AG10803 (cell line): ENCODE measurements around the gene CNOT6.
"Not testable (repeated sequence)": the region's sequence is repeated elsewhere in the genome, so short reads cannot be mapped to it uniquely, and the experiment has no call there.

Source experiments
- DNase-seq: peaks from one replicate; pipeline ENCODE4 v3.0.0; 2010; ENCODE audit warnings: low read depth
- H3K4me3 ChIP-seq: 2 replicates; pipeline ENCODE4 v1.5.1; 2011; ENCODE audit warnings: mild to moderate bottlenecking, low read length, control low read depth
- TF ChIP-seq, protein P1 (sequence below): conservative IDR thresholded peaks from 2 replicates; pipeline ENCODE4 v1.5.1; 2011; ENCODE audit warnings: mild to moderate bottlenecking, low read length, control low read depth, inconsistent platforms

The CNOT6 gene

GRCh38 chr5:180494060-180494509 lies at the start of gene CNOT6:
Gene CNOT6, plus strand, starts transcription at chr5:180494379. Its CDS starts 34,898 bp downstream, at chr5:180529277.
- peak; percentile 96 for DNase-seq
- peak within 1 kb of the TSS; percentile 76 for H3K4me3 ChIP-seq
- TF ChIP-seq, protein P1, sequence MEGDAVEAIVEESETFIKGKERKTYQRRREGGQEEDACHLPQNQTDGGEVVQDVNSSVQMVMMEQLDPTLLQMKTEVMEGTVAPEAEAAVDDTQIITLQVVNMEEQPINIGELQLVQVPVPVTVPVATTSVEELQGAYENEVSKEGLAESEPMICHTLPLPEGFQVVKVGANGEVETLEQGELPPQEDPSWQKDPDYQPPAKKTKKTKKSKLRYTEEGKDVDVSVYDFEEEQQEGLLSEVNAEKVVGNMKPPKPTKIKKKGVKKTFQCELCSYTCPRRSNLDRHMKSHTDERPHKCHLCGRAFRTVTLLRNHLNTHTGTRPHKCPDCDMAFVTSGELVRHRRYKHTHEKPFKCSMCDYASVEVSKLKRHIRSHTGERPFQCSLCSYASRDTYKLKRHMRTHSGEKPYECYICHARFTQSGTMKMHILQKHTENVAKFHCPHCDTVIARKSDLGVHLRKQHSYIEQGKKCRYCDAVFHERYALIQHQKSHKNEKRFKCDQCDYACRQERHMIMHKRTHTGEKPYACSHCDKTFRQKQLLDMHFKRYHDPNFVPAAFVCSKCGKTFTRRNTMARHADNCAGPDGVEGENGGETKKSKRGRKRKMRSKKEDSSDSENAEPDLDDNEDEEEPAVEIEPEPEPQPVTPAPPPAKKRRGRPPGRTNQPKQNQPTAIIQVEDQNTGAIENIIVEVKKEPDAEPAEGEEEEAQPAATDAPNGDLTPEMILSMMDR = no peak

DNA sequence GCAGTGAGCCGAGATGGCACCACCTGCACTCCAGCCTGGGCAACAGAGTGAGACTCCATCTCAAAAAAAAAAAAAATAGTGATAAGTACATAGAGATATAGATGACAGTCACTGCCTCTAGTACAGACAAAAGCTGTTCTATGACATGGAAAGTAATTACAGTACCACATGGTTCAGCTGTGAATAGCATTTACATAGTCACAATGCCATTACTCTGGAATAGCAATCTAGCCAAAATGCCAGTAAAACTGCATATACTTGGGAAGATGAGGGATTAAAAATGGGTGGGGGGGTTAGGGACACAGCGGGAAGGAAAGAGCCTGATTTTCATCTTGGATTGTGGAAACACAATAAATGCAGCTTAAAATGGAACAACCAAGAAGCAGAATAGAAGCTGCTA lies 39.4 kb upstream of the CNOT6 start:
- TF ChIP-seq, protein P1 = no peak
- no peak overlapping the region for H3K4me3 ChIP-seq
- DNase-seq = no peak

DNA sequence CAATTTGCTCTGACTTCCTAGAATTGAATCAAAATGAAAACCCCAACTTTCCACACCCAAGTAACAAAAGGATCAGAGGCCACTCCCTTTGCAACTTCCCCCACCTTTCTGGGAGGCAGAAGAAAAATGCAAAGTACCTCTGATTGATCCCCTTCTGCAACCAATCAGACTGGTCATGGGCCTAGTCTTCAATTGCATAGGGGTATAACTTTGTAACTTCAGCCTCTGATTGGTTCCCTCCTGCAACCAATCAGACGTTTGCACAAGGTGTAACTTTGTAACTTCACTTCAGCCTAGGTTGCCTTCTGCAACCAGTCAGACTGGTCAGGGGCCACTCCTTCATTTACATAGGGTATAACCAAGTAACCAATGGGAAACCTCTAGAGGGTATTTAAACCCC lies 38.3 kb upstream of the CNOT6 start:
- no peak overlapping the region for H3K4me3 ChIP-seq
- TF ChIP-seq, protein P1 = no peak
- DNase-seq = no peak

GRCh38 chr5:180456792-180457191 lies 37.4 kb upstream of the CNOT6 start:
- TF ChIP-seq, protein P1 = no peak
- no peak overlapping the region for H3K4me3 ChIP-seq
- DNase-seq = no peak

DNA sequence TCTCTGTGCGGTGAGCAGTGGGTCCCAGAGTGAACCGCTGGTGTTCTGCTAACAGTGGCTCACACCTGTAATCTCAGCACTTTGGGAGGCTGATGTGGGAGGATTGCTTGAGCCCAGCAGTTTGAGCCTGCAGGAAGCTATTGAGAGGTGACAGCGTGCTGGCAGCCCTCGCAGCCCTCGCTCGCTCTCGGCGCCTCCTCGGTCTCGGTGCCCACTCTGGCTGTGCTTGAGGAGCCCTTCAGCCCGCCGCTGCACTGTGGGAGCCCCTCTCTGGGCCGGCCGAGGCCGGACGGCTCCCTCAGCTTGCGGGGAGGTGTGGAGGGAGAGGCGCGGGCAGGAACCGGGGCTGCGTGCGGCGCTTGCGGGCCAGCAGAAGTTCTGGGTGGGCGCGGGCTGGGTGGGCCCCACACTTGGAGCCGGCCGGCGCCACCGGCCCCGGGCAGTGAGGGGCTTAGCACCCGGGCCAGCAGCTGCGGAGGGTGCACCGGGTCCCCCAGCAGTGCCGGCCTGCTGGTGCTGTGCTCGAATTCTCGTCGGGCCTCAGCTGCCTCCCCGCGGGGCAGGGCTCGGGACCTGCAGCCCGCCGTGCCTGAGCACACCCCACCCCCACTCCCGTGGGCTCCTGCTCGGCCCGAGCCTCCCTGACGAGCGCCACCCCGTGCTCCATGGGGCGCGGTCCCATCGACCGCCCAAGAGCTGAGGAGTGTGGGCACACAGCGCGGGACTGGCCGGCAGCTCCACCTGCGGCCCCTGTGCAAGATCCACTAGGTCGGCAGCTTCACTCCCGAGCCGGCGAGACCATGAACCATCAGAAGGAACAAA lies 35.1 kb upstream of the CNOT6 start:
- not testable (repeated sequence) for DNase-seq, H3K4me3 ChIP-seq

DNA sequence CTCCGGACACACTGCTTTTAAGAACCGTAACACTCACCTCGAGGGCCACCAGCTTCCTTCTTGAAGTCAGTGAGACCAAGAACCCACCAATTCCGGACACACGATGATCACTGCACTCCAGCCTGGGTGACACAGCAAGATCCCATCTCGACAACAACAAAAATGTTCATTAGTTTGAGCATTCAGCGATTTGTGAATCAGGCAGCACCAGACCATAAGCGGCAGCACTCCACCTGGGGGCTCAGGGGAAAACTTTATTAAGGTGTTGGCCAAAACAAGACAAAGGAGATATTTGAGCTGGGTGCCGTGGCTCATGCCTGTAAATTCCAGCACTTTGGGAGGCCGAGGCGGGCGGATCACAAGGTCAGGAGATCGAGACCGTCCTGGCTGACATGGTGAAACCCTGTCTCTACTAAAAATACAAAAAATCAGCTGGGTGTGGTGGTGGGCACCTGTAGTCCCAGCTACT lies 34.5 kb upstream of the CNOT6 start:
- H3K4me3 ChIP-seq = not testable (repeated sequence)

GRCh38 chr5:180460834-180461233 lies 33.3 kb upstream of the CNOT6 start:
- no peak for DNase-seq

More for the DNA sequence above, 34.5 kb upstream of the CNOT6 start:
- DNase-seq = not testable (repeated sequence)

GRCh38 chr5:180461303-180461702 lies 32.9 kb upstream of the CNOT6 start:
- no peak for DNase-seq
- H3K4me3 ChIP-seq = no peak overlapping the region
- TF ChIP-seq, protein P1 = no peak

More at GRCh38 chr5:180460834-180461233, 33.3 kb upstream of the CNOT6 start:
- TF ChIP-seq, protein P1 = no peak
- H3K4me3 ChIP-seq = no peak overlapping the region
